HFF-Myc (cell line): ENCODE results near the gene CWF19L2.

ENCODE experiments used
- DNase-seq: peaks from one replicate; pipeline ENCODE4 v3.0.0-alpha.2; 2011; ENCODE audit warnings: low read depth; ENCODE audit errors: extremely low read depth
- H3K4me3 ChIP-seq: replicated peaks from 2 replicates; pipeline ENCODE4 v1.5.1; 2011; ENCODE audit warnings: low read depth, mild to moderate bottlenecking, control low read depth, low read length
- TF ChIP-seq, protein P1 (sequence below): IDR thresholded peaks from 2 replicates; pipeline ENCODE4 v1.5.1; 2012; ENCODE audit warnings: mild to moderate bottlenecking, low read depth, low read length, control low read depth; ENCODE audit errors: missing control alignments

Gene CWF19L2

DNA sequence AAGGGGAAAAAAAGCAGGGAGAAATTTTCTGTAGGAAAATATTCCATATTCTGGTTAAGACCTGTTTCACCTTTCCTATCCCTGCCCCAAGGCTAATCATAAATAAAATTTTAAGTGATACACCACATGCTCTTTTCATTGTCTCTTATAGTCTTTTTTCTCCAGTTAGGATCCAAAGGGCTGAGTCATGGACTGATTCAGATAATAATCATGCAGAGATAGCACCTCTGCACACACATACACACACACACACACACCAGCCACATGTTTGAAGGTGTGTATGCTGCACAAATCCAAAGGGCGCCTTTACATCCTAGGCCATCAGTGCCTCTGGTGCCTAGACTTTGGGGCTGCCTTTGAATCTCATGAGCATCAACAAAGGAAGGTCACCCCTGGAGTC, 35.5 kb upstream of the CWF19L2 start:
- peak; percentile 20 for DNase-seq
- H3K4me3 ChIP-seq, result no peak overlapping the region
- TF ChIP-seq, protein P1, sequence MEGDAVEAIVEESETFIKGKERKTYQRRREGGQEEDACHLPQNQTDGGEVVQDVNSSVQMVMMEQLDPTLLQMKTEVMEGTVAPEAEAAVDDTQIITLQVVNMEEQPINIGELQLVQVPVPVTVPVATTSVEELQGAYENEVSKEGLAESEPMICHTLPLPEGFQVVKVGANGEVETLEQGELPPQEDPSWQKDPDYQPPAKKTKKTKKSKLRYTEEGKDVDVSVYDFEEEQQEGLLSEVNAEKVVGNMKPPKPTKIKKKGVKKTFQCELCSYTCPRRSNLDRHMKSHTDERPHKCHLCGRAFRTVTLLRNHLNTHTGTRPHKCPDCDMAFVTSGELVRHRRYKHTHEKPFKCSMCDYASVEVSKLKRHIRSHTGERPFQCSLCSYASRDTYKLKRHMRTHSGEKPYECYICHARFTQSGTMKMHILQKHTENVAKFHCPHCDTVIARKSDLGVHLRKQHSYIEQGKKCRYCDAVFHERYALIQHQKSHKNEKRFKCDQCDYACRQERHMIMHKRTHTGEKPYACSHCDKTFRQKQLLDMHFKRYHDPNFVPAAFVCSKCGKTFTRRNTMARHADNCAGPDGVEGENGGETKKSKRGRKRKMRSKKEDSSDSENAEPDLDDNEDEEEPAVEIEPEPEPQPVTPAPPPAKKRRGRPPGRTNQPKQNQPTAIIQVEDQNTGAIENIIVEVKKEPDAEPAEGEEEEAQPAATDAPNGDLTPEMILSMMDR, result no peak

DNA sequence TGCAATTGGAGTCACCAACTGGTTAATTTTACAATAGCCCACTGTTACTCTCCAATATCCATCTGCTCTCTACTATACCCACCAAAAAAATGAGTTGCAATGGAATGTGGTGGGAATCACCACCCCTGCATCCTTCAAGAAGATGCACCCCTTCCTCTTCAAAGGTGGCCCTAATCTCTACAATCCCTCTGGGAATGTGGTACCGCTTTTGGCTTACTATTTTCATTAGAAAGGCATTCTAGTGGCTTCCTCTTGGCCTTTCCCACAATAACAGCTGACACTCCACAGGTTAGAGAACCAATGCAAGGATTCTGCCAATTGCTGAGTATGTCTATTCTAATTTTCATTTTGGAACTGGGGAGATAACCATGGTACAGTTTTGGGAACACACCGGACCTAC, 33.2 kb upstream of the CWF19L2 start:
- TF ChIP-seq, protein P1, result no peak
- no peak overlapping the region for H3K4me3 ChIP-seq
- no peak for DNase-seq

DNA sequence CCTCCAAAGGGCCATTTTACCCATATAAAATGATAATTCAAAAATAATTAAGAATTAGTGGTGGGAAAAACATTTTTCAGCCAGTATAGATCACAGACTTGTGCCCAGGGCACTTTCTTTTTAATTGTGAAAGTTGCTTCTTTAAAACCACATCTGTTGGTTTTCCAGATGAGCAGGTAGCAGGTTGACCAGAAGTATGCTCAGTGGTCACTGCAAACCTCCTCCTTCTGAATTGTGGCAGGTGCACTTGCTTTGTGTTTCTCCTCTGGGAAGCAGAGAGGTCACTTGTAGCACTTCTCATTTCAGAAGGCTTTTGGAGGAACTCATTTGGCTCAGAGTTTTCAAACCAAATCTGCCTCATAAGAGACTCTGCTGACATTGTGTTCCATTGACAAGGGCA, 24.6 kb upstream of the CWF19L2 start:
- H3K4me3 ChIP-seq, result no peak overlapping the region
- TF ChIP-seq, protein P1, result no peak
- no peak for DNase-seq

DNA sequence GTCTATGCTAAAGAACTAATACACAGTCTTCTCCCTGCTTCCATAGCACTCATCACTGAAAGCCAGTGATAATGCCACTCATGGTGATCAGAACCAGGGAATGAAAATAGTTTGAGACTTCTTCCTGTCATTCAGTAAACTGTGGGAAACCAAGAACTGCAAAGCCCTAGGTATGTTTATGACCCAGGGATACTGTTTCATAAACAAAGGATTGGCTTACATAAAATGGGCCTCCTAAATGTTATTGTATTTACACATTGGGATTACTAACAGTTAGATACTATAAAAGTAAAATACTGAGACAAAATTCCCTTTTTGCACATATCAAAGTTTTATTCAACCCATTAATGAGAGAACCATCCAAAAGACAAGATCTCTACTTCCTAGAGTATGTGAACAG, 21.3 kb upstream of the CWF19L2 start:
- TF ChIP-seq, protein P1, result no peak
- no peak overlapping the region for H3K4me3 ChIP-seq
- DNase-seq, result no peak

DNA sequence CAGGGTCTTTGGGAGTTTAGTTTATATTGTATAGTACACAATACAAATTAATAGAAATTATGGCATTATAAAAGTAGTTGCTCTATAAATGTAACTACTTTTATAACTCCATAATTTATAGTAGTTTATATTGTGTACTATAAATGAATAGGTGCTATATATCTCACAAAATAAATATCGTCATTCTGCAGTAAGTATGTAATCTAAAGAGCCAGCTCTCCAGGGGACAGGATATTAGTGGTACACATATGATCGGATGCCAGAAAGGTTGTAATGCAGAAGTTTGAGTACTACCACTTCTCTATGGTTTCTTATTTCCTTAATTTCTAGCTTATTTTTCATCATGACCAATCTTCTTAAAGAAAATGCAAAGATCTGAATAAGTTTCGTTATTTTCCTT, 20.2 kb upstream of the CWF19L2 start:
- no peak for DNase-seq
- TF ChIP-seq, protein P1, result no peak
- no peak overlapping the region for H3K4me3 ChIP-seq

DNA sequence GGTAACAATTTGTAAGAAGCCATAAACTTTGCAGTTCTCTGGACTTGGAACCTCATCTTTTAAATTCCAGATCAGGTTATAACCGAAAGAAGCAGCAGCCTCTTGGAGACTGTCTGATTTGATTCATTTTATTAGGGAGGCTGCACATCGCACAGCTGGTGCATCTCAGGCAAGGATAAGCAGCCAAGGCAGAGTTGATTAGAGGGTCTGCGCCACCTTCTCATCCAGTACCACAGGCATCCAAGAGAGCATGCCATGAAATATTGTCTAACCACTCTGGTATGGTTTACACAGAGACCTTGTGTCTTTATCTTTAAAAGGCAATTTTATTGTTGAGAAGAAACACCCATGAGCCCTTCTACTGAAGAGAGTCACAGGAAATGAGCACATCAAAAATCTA, 16.2 kb upstream of the CWF19L2 start:
- no peak overlapping the region for H3K4me3 ChIP-seq
- TF ChIP-seq, protein P1, result no peak
- DNase-seq, result no peak

DNA sequence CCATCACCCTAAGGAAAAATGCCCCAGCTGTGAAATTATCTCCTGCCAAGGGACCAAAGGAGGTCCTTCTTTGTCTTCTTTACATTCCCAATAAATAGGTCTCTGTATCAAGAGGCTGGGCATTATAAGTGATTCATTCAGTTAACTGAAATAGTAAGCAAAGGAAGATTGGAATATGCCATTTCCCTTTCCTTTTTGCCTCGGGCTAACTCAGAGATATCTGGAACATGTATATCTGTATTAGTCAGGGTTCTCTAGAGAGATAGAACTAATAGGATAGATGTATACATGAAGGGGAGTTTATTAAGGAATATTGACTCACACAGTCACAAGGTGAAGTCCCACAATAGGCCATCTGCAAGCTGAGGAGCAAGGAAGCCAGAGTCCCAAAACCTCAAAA, 15.3 kb upstream of the CWF19L2 start:
- DNase-seq, result no peak
- TF ChIP-seq, protein P1, result no peak
- no peak overlapping the region for H3K4me3 ChIP-seq
